Measurements from ENCODE around the gene DENND1A.
"Not testable (repeated sequence)": the region's sequence is repeated elsewhere in the genome, so short reads cannot be mapped to it uniquely, and the experiment has no call there.

The DENND1A gene

GRCh38 chr9:123947326-123947725 lies 17.4 kb upstream of the DENND1A start:
- DNase-seq = no peak

- no peak for DNase-seq
Measured at GRCh38 chr9:123946101-123946821, 16.3 kb upstream of the DENND1A start.

DNA sequence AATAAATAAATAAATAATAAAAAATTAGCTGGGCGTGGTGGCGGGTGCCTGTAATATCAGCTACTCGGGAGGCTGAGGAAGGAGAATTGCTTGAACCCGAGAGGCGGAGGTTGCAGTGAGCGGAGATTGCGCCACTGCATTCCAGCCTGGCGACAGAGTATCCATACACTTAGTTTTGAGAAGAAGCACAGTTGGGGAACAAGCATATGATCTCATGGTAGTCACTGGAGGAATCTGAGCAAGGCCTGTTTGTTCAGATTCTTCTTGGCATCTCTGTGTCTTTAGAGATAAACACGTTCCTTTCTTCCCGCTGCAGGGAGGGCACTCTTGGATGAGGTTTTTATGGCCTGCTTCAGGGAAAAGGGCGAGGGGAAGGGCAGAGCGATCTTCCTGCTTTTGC lies 15.6 kb upstream of the DENND1A start:
- no peak for DNase-seq

GRCh38 chr9:123944464-123944863 lies 14.5 kb upstream of the DENND1A start:
- DNase-seq = not testable (repeated sequence)

- no peak for DNase-seq
Measured at GRCh38 chr9:123943671-123944070, 13.7 kb upstream of the DENND1A start.

GRCh38 chr9:123942542-123942941 lies 12.6 kb upstream of the DENND1A start:
- no peak for DNase-seq

DNA sequence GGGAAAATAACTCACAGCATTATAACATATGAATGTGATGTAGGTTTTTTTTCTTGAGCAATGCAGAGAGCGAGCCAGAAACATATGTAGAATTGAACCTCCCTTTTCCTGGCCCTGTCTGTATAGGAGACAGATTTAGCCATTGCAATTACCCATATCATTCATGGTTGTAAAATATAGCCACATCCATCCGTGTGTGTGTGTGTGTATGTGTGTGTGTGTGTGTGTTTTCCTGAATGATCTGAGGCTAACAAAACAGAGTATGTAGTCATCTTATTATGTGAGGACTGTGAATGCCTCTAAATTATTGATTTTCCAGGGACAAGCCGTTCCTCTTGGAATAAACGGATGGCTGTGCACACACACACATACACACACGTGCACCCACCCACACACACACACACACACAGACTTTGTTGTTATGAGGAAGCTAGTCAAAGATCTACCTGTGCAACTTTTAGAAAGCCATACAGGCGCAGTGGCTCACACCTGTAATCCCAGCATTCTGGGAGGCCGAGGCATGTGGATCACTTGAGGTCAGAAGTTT lies 11.7 kb upstream of the DENND1A start:
- no peak for DNase-seq

DNA sequence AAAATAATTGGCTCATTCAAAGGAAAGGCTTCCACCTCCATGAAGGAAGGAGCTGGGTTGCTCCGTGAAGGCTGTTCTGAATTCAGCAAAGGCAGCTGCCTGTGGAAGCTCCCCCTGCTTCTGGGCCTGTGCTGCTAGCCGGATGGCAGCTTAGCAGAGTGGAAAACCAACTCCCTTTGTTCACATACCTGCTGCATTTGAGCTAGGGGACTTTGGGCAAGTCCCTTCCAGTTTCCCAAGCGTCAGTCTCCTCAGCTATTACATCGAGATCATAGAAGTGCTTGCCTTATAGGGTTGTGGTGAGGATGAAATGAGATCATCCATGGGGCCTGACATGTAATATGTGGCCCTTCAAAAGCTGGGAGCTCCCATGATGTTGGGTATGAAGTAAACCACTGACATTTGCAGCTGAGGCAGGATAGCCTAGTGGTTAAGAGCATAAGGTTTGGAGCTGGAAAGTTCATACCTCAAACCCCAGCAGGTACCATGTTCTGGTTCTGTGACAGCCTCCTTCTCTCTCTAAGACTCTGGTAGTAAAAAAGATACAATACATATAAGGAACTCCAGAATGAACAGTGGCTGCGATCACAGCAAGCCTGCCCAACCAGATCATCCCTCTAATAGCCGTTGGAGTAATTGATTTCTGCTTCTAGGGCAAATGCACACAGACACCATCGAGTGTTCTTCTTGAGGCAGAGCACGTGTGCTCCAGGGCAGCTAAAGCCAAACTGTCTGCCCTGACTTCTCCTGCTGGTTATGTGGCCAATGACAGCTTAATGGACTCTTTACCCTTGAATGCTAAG lies 11.0 kb upstream of the DENND1A start:
- no peak for DNase-seq

DNA sequence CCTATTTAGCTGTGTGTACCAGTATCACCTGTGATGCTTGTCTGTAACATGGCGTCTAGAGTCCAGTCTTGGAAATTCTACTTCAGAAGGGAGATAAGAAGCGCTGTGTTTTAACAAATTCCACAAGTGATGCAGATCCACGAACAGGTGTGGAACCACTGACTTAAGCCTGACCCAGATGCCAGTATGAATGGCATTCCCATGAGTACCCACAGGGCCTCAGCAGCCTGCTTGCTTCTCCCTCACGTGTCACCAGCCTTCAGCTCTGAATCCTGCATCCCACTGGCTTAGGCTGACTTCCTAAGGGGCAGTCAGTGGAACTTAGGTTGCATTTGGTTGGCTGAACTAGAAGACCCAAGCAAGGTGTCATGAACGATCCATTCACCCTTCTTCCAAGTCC lies 8.5 kb upstream of the DENND1A start:
- DNase-seq = no peak

- DNase-seq = not testable (repeated sequence)
Measured at GRCh38 chr9:123936575-123936974, 6.6 kb upstream of the DENND1A start.

DNA sequence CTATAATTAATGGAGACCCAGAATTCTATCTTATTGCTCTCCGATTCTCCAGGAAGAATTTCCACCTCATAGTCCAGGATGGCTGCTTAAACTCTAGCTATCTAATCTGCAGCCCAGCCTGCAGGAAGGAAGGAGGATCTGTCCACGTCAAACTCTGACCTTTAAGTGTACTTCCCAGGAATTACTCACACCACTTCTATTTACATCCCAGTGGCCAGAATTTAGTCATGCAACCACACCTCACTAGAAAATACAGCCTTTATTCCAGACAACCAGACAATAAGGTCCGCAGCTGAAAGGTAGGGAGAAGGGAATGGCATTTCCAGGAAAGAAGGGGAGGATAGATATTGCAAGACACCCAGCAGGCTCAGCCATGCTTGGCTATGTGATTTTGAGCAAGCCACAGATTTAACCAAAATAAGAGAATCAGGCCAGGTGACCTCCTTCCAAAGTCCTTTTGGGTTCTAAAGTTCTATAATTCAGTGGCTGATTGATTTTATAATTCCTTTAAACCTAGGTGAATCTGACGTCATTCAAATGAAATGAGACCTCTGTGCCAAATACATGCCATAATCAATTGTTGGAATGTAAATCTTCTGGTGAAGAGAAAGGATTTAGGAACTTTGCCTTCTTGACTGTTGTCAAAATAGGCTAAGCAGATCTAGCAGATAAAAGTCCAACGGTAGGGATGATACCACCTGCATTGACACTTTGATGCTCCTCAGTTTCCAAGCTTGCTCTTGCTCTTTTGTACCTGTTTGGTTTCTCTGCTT lies 3.7 kb upstream of the DENND1A start:
- no peak for DNase-seq

DNA sequence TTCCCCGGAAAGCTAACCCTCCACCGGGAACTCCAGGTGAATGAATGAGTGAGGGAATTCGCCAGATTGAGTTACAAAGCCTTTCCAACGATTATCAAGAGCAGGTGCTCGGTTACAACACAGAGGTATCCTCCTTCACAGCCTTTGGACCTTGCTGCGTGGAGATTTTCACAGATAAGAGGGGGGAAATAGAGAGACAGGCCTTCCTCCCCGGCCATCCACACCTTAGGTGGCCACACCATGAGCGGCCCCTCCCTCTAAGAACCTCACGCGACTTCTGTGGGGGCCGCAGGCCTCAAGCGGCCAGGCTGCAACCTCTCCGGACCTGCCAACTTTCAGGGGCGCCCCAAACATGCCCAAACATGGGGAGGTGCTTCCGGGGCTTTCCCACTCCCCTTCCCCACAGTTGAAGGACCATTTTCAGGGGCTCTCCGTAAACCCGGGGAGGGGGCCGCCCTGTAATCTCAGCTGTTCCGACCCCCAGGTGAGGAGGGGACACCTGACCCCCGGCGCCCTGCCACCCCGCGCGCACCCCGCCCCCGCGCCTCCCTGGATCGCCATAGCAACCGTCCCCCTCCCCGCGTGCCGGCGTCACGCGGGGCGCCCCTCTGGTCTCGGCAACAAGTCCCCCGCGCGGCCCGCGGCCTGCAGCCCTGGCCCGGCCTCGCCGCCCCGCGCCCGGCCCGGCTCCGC lies 603 bp downstream of the DENND1A start:
- peak; percentile 42 for DNase-seq

- no peak for DNase-seq
Measured at GRCh38 chr9:123928533-123929176, 1.3 kb downstream of the DENND1A start.

GRCh38 chr9:123927625-123928532 lies 2.0 kb downstream of the DENND1A start:
- DNase-seq = no peak

DNA sequence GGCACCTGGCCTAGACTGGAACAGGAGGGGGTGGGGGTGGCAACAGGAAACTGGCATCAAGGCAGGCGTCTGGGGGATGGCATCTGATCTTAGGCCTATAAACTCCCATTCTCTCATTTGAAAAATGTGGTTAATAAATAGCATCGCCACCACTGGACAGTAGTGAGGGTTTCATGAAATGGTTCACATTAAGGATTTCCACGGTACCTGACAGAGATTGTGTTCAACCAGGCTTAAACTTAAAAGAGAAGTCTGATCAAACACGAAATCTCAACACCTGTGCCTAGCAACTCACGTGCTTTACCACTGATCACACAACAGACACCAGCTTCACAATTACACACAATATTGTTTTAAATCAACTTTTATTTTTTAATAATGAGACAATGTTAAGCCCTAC lies 3.0 kb downstream of the DENND1A start:
- no peak for DNase-seq

DNA sequence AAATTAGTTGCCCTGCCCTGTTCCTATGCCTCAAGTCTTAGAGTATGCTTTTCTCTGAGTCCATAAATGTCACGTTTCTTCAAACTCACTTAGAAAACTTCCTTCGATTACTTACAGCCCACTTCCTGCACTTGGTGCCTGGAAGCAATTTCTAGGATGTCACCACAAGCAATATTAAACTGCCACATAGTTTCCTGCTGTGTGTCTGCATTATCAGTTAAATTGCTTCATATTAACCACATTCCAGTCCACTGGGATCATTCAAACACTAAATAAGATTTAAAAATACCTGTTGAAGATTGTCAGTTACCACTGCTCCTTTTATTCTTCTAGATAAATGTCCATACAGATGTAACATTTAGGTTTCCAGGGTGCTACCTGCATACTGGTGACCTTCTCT lies 4.1 kb downstream of the DENND1A start:
- DNase-seq = no peak

GRCh38 chr9:123925161-123925560 lies 4.8 kb downstream of the DENND1A start:
- no peak for DNase-seq

DNA sequence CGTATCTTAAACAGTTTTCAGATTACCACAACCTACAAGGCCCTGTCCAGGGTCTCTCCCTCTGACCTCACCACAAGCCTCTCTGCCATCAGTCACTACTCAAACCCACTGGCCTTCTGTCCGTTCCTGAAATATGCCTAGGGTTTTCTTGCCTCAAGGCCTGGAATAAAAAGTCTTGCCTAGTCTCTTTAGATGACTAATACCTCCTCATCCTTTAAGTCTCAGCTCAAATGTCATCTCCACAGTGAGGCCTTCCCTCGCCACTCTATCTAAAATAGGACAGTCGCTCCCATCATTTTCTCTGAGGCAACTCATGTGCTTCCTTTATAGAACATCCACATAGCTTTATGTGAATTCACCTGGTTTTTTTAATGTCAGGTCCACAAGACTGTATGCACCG lies 5.2 kb downstream of the DENND1A start:
- no peak for DNase-seq

DNA sequence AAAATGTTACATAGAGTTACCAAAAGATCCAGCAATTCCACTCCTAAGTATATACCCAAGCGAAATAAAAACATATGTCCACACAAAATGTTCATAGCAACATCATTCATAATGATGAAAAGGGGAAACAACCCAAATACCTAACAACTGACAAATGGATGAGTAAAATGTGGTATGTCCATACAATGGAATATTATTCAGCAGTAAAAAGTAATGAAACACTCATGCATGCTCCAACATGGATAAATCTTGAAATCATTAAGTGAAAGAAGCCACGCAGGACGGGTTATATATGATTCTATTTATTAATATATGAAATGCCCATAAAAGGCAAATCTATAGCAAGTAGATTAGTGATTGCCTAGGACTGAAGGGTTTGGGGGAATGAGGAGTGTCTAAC lies 6.0 kb downstream of the DENND1A start:
- no peak for DNase-seq

DNA sequence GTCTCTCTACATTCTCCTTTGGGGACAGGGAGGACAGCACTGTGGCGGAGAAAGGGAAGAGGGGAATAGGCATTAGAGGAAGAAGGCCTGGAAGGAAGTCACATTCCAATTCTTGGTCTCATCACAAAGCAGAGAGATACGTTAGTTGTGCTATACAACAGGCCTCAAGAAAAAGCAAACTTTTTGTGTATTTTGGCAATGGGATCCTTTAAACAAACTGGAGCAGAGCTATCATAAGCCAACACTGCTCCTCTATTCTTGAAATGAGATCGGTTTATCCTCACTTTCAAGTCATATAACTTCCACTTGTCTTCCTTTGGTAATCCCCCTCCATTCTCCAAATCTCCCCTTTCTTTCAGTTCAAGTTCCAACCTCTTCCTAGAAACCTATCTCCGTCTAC lies 6.5 kb downstream of the DENND1A start:
- DNase-seq = no peak

- DNase-seq = no peak
Measured at GRCh38 chr9:123922911-123923310, 7.0 kb downstream of the DENND1A start.
